Ovary (tissue), 9 donors: ENCODE data around the gene EMC8. TPM values are rescaled to one million over a fixed set of nuclear protein-coding genes. Genes with fewer than 3 reads are reported as not detected.

Source experiments
- DNase-seq, 5 donors: peaks; one replicate each; pipeline ENCODE4 v3.0.0-alpha.2; 2019 to 2020
- H3K27ac ChIP-seq, 2 donors: fragments of 200-600 bp; one replicate each; pipeline versions ENCODE4 v1.5.1 to v1.8.0; 2019 to 2022
- H3K27me3 ChIP-seq: fragments of 200-600 bp; one replicate; pipeline ENCODE4 v1.8.0; 2022
- H3K36me3 ChIP-seq: fragments of 200-600 bp; sonication (generic); one replicate; pipeline ENCODE4 v1.5.1; 2019
- H3K4me1 ChIP-seq: one replicate; pipeline ENCODE4 v1.8.1; 2013; ENCODE audit warnings: mild to moderate bottlenecking, moderate library complexity; ENCODE audit not compliant: insufficient read depth
- H3K4me3 ChIP-seq: fragments of 200-600 bp; sonication (generic); one replicate; pipeline ENCODE4 v1.5.1; 2017
- H3K9me3 ChIP-seq, 2 donors: fragments of 200-600 bp in 1 of 2; sonication (generic) in 1 of 2; one replicate each; pipeline versions ENCODE4 v1.5.1 to v1.8.1; 2013 to 2019; ENCODE audit warnings: mild to moderate bottlenecking in 1 of 2, moderate library complexity in 1 of 2
- CTCF ChIP-seq, 3 donors: fragments of 450-650 bp in 2 of 3; fragments of 200-600 bp in 1 of 3; IDR thresholded peaks; one replicate each; pipeline versions ENCODE4 v1.5.1 to v1.8.0; 2016 to 2022; ENCODE audit warnings: antibody characterized with exemption in 3 of 3, mild to moderate bottlenecking in 1 of 3
- EP300 ChIP-seq: sonication (generic); formaldehyde crosslinking; IDR thresholded peaks from one replicate; pipeline ENCODE4 v1.6.1; 2017; ENCODE audit warnings: antibody characterized with exemption
- POLR2A ChIP-seq: fragments of 450-650 bp; IDR thresholded peaks from one replicate; pipeline ENCODE4 v1.6.1; 2017; ENCODE audit warnings: antibody characterized with exemption, mild to moderate bottlenecking, moderate library complexity
- WGBS, 3 donors: extraction: QIAGEN DNeasy Blood & Tissue Kit in 1 of 3; methylation state at CpG; one replicate each; pipeline versions ENCODE4 v1.1.5 to v1.1.7; 2013 to 2017; 5-methylcytosine and 5-hydroxymethylcytosine counted together
- intact Hi-C, 4 donors: fragments of 100-400 bp; cut with DNase I; formaldehyde crosslinking; loops; one replicate each; pipeline versions ENCODE4 v1.11.0 to v1.15.1; 2022 to 2023
- polyA plus RNA-seq, 2 donors: library from polyadenylated mRNA; stranded (reverse); fragments of 200-250 nt in 1 of 2; fragments of 350-450 nt in 1 of 2; fragmentation: Illumina TruSeq in 1 of 2; extraction: RNeasy Lipid Tissue Mini Kit (QIAGEN cat#74804) in 1 of 2; gene quantifications; one replicate each; pipeline ENCODE4 v1.2.3, GENCODE V29; 2013 to 2014
- total RNA-seq, 7 donors: library from RNA; depleted of rRNA in 2 of 7; stranded (reverse); fragments of >200 nt in 2 of 7; fragmentation: NEBNext Ultra II Directional in 3 of 7; extraction: Animal tissue kit (Norgen Biotek cat#: 25700) in 3 of 7; gene quantifications; one replicate each; pipeline versions ENCODE4 v1.1.0 to v1.2.4, GENCODE V29; 2016 to 2023
- donor health status: DM: no; HTN: no; CAD: no; lungs with moderate emphysema.
- donor health status: DM: no; HTN: no; CAD: no.
- donor health status: Bipolar disorder and iron deficiency.
- donor health status: DM: yes; HTN: yes; CAD: no.
- donor health status: DM: no; HTN: no; CAD: no.
- donor health status: DM: yes; HTN: yes; CAD: no.

EMC8 gene
- total and polyA plus RNA-seq, 9 donors = 9.4 to 32.5 (median 20.2) TPM

- Histone ChIP-seq H3K9me3 (no peaks in the 10 kb centered on the region), H3K4me1 (no peaks in the 10 kb centered on the region), H3K27me3 (no peaks in the 10 kb centered on the region), H3K4me3 (no peak overlapping the region), H3K27ac (no peak overlapping the region), H3K36me3 (no peaks in the 10 kb centered on the region)
- intact Hi-C loops = no loop called here
- TF ChIP-seq EP300 (no peak), CTCF (IDR thresholded peaks at IDR 0.05) (no peak), POLR2A (no peak)
- no peak for DNase-seq
- 74 to 84% (median 74%) methylated on average over 24 of the region's 24 CpGs for WGBS, 3 donors
Observed at GRCh38 chr16:85836706-85837582, 37.6 kb upstream of the EMC8 start.

DNA sequence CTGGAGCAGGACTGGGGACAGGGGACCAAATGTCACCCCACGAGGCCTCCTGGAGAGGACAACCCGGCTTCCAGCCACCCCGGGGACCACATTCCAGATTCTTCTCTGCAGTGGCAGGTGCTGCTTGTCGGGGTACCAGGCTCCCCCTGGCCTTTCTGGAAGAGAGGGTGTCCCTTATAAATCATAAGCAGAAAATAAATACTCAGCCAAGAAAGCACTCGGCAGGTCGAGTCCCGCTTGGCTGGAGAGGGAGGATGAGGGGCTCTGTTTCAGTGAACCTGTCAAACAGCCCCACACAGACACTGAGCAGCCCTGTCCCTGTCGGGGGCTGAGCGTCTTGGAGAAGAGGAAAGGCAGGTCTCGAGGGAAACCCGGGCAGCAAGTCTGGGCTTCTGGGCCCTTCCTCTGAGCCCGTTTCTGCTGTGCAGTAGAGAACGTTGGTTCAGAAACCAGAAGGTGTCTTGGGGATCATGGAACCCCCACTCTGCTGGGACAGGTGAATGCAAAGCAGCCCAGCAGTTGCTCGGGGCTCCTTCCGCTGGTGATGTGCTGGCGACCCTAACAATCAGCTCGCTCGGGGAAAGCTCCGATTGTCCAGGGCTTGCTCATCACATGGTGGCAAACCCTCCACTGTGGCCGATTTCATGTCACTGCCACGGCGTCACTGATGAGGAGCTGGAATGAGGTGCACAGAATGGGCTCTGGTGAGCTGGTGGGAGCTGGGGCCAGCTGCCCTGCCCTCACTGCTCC is 36.8 kb upstream of the EMC8 start:
- H3K27me3 ChIP-seq = no peaks in the 10 kb centered on the region
- no peak overlapping the region for H3K27ac ChIP-seq
- no peaks in the 10 kb centered on the region for H3K4me1 ChIP-seq
- no peaks in the 10 kb centered on the region for H3K9me3 ChIP-seq
- no peaks in the 10 kb centered on the region for H3K36me3 ChIP-seq
- DNase-seq = no peak
- intact Hi-C loops = no loop called here
- WGBS, 3 donors = 60 to 67% (median 61%) methylated on average over 22 of the region's 22 CpGs
- H3K4me3 ChIP-seq = no peak overlapping the region
- TF ChIP-seq CTCF (IDR thresholded peaks at IDR 0.05) = no peak
- no peak for TF ChIP-seq POLR2A
- TF ChIP-seq EP300 = no peak

- intact Hi-C loops = no loop called here
- Histone ChIP-seq H3K4me3 (no peak overlapping the region), H3K4me1 (no peaks in the 10 kb centered on the region), H3K27ac (no peak overlapping the region), H3K9me3 (no peaks in the 10 kb centered on the region), H3K27me3 (no peaks in the 10 kb centered on the region), H3K36me3 (no peaks in the 10 kb centered on the region)
- TF ChIP-seq CTCF (IDR thresholded peaks at IDR 0.05) (no peak), EP300 (no peak), POLR2A (no peak)
- DNase-seq = no peak
- WGBS, 3 donors = 74 to 83% (median 76%) methylated on average over 17 to 21 of the region's 21 CpGs
Observed at GRCh38 chr16:85835227-85835751, 35.9 kb upstream of the EMC8 start.

GRCh38 chr16:85834741-85835140 is 35.4 kb upstream of the EMC8 start:
- Histone ChIP-seq H3K36me3 (no peaks in the 10 kb centered on the region), H3K27me3 (no peaks in the 10 kb centered on the region), H3K4me3 (no peak overlapping the region), H3K27ac (no peak overlapping the region), H3K4me1 (no peaks in the 10 kb centered on the region), H3K9me3 (no peaks in the 10 kb centered on the region)
- no peak for DNase-seq
- intact Hi-C loops = no loop called here
- TF ChIP-seq EP300 = no peak
- TF ChIP-seq CTCF (IDR thresholded peaks at IDR 0.05) = no peak
- no peak for TF ChIP-seq POLR2A
- 85 to 93% (median 92%) methylated on average over 5 of the region's 5 CpGs for WGBS, 3 donors
